Measurements from ENCODE around the gene ATP5MK. TPM values are rescaled to one million over a fixed set of nuclear protein-coding genes. Genes with fewer than 3 reads are reported as not detected.
"Not testable (repeated sequence)": the region's sequence is repeated elsewhere in the genome, so short reads cannot be mapped to it uniquely, and the experiment has no call there.

The ATP5MK gene
- total RNA-seq, 1 donor = 145 TPM

DNA sequence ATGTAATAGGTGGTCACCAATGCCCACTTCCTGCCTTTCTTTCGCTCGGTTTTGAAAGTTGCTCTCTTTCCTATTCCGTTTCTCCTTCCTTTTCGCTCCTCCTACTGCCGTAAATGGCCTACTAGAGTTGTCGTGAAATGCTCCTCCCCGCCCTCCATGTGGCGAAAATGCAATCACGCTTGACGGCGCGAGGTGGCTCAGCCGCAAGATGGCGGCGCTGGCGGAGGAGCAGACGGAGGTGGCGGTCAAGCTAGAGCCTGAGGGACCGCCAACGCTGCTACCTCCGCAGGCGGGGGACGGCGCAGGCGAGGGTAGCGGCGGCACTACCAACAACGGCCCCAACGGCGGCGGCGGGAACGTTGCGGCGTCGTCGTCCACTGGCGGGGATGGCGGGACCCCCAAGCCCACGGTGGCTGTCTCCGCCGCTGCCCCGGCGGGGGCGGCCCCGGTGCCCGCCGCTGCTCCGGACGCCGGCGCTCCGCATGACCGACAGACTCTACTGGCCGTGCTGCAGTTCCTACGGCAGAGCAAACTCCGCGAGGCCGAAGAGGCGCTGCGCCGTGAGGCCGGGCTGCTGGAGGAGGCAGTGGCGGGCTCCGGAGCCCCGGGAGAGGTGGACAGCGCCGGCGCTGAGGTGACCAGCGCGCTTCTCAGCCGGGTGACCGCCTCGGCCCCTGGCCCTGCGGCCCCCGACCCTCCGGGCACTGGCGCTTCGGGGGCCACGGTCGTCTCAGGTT is 28.3 kb downstream of the ATP5MK start, which contains the start of gene TAF5:
TAF5 (plus strand) TSS at position 195 of the 737 bp plus-strand sequence; CDS start at position 209, 14 bp downstream.
- no peaks in the 10 kb centered on the region for H3K9me3 ChIP-seq (ENCODE audit: low read depth, low read length)
- peaks cover 4% of the 10 kb centered on the region for H3K4me1 ChIP-seq (ENCODE audit: insufficient read depth, low read length)
- peaks cover 23% of the 10 kb centered on the region for H3K79me2 ChIP-seq (ENCODE audit: insufficient read depth, low read length)
- H3K27ac ChIP-seq (ENCODE audit: low read depth, low read length) = peak within 1 kb of the TSS; percentile 68
- peak within 1 kb of the TSS; percentile 91 for H3K4me3 ChIP-seq (ENCODE audit: insufficient read depth, low read length)
- peak; percentile 95 for DNase-seq (ENCODE audit: insufficient read length, low spot score, missing footprints)
- H3K27me3 ChIP-seq (ENCODE audit: insufficient read depth, low read length) = no peaks in the 10 kb centered on the region
- H4K20me1 ChIP-seq (ENCODE audit: insufficient read depth, low read length) = no peaks in the 10 kb centered on the region
- peak within 1 kb of the TSS; percentile 94 for H3K4me2 ChIP-seq (ENCODE audit: insufficient read depth, low read length)
- TF ChIP-seq, protein P1, sequence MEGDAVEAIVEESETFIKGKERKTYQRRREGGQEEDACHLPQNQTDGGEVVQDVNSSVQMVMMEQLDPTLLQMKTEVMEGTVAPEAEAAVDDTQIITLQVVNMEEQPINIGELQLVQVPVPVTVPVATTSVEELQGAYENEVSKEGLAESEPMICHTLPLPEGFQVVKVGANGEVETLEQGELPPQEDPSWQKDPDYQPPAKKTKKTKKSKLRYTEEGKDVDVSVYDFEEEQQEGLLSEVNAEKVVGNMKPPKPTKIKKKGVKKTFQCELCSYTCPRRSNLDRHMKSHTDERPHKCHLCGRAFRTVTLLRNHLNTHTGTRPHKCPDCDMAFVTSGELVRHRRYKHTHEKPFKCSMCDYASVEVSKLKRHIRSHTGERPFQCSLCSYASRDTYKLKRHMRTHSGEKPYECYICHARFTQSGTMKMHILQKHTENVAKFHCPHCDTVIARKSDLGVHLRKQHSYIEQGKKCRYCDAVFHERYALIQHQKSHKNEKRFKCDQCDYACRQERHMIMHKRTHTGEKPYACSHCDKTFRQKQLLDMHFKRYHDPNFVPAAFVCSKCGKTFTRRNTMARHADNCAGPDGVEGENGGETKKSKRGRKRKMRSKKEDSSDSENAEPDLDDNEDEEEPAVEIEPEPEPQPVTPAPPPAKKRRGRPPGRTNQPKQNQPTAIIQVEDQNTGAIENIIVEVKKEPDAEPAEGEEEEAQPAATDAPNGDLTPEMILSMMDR (IDR thresholded peaks at IDR 0.05; ENCODE audit: extremely low read depth, low read depth, low read length) = no peak
- no peaks in the 10 kb centered on the region for H3K36me3 ChIP-seq (ENCODE audit: insufficient read depth, low read length)
- H2AFZ ChIP-seq (ENCODE audit: low read length) = peak within 1 kb of the TSS; percentile 97

DNA sequence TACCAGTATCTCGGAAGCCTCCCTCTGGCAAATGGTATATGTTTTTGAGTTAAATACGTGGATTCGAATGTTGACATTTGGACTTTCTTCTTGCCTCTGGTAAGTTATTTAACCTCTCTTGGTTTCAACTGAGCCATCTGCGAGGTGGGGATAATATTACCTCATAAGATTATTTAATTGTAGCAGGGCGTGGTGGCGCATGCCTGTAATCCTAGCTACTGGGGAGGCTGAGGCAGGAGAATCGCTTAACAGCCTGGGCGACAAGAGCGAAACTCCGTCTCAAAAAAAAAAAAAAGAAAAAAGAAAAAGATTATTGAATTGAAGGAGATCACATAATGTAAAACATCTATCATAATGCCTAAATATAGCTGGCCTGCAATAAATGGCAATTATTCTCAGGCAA is 28.9 kb downstream of the ATP5MK start:
- H3K27ac ChIP-seq (ENCODE audit: low read depth, low read length) = peak overlapping the region; percentile 68
- H3K4me3 ChIP-seq (ENCODE audit: insufficient read depth, low read length) = peak overlapping the region; percentile 91
- H3K9me3 ChIP-seq (ENCODE audit: low read depth, low read length) = no peaks in the 10 kb centered on the region
- H3K36me3 ChIP-seq (ENCODE audit: insufficient read depth, low read length) = no peaks in the 10 kb centered on the region
- H3K79me2 ChIP-seq (ENCODE audit: insufficient read depth, low read length) = peaks cover 23% of the 10 kb centered on the region
- H2AFZ ChIP-seq (ENCODE audit: low read length) = peak overlapping the region; percentile 97
- H3K4me1 ChIP-seq (ENCODE audit: insufficient read depth, low read length) = peaks cover 4% of the 10 kb centered on the region
- H3K4me2 ChIP-seq (ENCODE audit: insufficient read depth, low read length) = peak overlapping the region; percentile 94
- DNase-seq (ENCODE audit: insufficient read length, low spot score, missing footprints) = no peak
- TF ChIP-seq, protein P1 (IDR thresholded peaks at IDR 0.05; ENCODE audit: extremely low read depth, low read depth, low read length) = no peak
- H4K20me1 ChIP-seq (ENCODE audit: insufficient read depth, low read length) = no peaks in the 10 kb centered on the region
- no peaks in the 10 kb centered on the region for H3K27me3 ChIP-seq (ENCODE audit: insufficient read depth, low read length)

DNA sequence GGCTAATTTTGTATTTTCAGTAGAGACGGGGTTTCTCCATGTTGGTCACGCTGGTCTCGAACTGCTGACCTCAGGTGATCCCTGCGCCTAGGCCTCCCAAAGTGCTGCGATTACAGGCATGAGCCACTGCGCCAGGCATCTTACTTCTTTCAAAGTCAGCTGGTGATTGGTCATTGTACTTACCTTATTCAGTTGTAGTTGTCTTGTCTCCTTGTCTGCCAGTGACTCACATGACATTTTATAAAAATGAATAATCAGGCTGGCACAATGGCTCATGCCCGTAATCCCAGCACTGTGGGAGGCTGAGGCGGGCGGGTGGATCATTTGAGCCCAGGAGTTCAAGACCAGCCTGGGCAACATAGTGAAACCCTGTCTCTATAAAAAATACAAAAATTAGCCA is 35.5 kb downstream of the ATP5MK start:
- H3K27ac ChIP-seq (ENCODE audit: low read depth, low read length); H3K9me3 ChIP-seq (ENCODE audit: low read depth, low read length); H3K79me2 ChIP-seq (ENCODE audit: insufficient read depth, low read length); H4K20me1 ChIP-seq (ENCODE audit: insufficient read depth, low read length); H3K4me1 ChIP-seq (ENCODE audit: insufficient read depth, low read length); DNase-seq (ENCODE audit: insufficient read length, low spot score, missing footprints); H3K27me3 ChIP-seq (ENCODE audit: insufficient read depth, low read length); H2AFZ ChIP-seq (ENCODE audit: low read length); H3K4me2 ChIP-seq (ENCODE audit: insufficient read depth, low read length); H3K36me3 ChIP-seq (ENCODE audit: insufficient read depth, low read length); H3K4me3 ChIP-seq (ENCODE audit: insufficient read depth, low read length): not testable (repeated sequence)

DNA sequence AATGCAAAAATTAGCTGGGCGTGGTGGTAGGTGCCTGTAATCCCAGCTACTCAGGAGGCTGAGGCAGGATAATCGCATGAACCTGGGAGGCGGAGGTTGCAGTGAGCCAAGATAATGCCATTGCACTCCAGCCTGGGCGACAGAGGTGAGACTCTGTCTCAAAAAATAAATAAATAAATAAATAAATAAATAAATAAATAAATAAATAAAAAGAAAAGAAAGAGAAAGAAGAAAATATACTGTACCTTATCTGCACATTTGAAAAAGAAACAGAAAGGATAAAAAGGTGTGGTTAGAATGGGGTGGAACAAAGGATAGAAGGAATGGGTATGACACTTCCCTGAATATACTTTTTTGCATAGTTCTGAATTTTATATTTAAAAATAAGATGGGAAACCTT is 36.8 kb downstream of the ATP5MK start:
- H3K36me3 ChIP-seq (ENCODE audit: insufficient read depth, low read length); H3K4me2 ChIP-seq (ENCODE audit: insufficient read depth, low read length); H3K9me3 ChIP-seq (ENCODE audit: low read depth, low read length); H4K20me1 ChIP-seq (ENCODE audit: insufficient read depth, low read length); H3K4me3 ChIP-seq (ENCODE audit: insufficient read depth, low read length); H3K4me1 ChIP-seq (ENCODE audit: insufficient read depth, low read length); H2AFZ ChIP-seq (ENCODE audit: low read length); H3K27me3 ChIP-seq (ENCODE audit: insufficient read depth, low read length); DNase-seq (ENCODE audit: insufficient read length, low spot score, missing footprints); H3K27ac ChIP-seq (ENCODE audit: low read depth, low read length); H3K79me2 ChIP-seq (ENCODE audit: insufficient read depth, low read length): not testable (repeated sequence)

DNA sequence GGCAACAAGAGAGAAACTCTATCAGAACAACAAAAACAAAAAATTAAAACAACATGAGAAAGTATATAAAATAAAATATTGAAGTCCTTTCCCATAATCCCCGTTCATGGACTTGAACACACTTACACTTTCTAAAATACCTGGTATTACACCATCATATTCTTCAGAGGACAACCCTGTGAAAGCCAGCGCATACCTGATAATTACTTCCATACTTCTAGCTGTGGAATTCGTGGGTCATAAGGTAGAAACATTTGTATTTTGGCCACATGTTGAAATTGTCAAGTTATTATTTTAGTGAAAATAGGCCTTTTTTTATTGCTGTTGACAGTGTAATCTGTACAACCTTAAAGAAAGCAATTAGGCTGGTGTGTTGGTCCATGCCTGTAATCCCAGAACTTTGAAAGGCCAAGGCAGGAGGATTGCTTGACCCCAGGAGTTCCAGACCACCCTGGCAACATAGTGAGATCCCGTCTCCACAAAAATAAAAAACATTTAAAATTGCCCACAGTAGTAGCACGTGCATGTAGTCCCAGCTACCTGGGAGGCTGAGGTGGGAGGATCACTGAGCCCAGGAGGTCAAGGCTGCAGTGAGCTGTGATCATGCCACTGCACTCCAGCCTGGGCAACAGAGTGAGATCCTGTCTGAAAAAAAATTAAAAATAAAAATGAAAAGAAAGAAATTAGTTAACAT is 40.2 kb downstream of the ATP5MK start:
- no peaks in the 10 kb centered on the region for H4K20me1 ChIP-seq (ENCODE audit: insufficient read depth, low read length)
- H3K9me3 ChIP-seq (ENCODE audit: low read depth, low read length) = no peaks in the 10 kb centered on the region
- H3K36me3 ChIP-seq (ENCODE audit: insufficient read depth, low read length) = no peaks in the 10 kb centered on the region
- no peaks in the 10 kb centered on the region for H3K27me3 ChIP-seq (ENCODE audit: insufficient read depth, low read length)
- H3K4me2 ChIP-seq (ENCODE audit: insufficient read depth, low read length) = no peak overlapping the region
- no peak overlapping the region for H3K4me3 ChIP-seq (ENCODE audit: insufficient read depth, low read length)
- TF ChIP-seq, protein P1 (IDR thresholded peaks at IDR 0.05; ENCODE audit: extremely low read depth, low read depth, low read length) = no peak
- H3K27ac ChIP-seq (ENCODE audit: low read depth, low read length) = no peak overlapping the region
- H2AFZ ChIP-seq (ENCODE audit: low read length) = no peak overlapping the region
- H3K79me2 ChIP-seq (ENCODE audit: insufficient read depth, low read length) = peaks cover 3% of the 10 kb centered on the region
- no peak for DNase-seq (ENCODE audit: insufficient read length, low spot score, missing footprints)
- H3K4me1 ChIP-seq (ENCODE audit: insufficient read depth, low read length) = peaks cover 5% of the 10 kb centered on the region

DNA sequence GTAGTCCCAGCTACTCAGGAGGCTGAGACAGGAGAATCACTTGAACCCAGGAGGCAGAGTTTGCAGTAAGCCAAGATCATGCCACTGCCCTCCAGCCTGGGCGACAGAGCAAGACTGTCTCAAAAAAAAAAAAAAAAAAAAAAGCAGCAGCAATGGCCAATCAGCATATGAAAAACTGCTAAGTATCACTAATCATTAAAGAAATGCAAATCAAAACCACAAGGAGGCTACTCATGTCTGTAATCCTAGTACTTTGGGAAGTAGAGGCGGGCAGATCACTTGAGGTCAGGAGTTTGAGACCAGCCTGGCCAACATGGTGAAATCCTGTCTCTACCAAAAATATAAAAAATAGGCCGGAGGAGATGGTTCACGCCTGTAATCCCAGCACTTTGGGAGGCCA is 41.7 kb downstream of the ATP5MK start:
- H2AFZ ChIP-seq (ENCODE audit: low read length); H3K36me3 ChIP-seq (ENCODE audit: insufficient read depth, low read length); H3K9me3 ChIP-seq (ENCODE audit: low read depth, low read length); DNase-seq (ENCODE audit: insufficient read length, low spot score, missing footprints); H3K4me1 ChIP-seq (ENCODE audit: insufficient read depth, low read length); H4K20me1 ChIP-seq (ENCODE audit: insufficient read depth, low read length); H3K27me3 ChIP-seq (ENCODE audit: insufficient read depth, low read length); H3K4me2 ChIP-seq (ENCODE audit: insufficient read depth, low read length); H3K27ac ChIP-seq (ENCODE audit: low read depth, low read length); H3K4me3 ChIP-seq (ENCODE audit: insufficient read depth, low read length): not testable (repeated sequence)
- H3K79me2 ChIP-seq (ENCODE audit: insufficient read depth, low read length) = peaks cover 15% of the 10 kb centered on the region

Measured in osteoblast (primary cell).